ENCODE measurements around the gene AHRR.
"Not testable (repeated sequence)": the region's sequence is repeated elsewhere in the genome, so short reads cannot be mapped to it uniquely, and the experiment has no call there.

The AHRR gene

DNA sequence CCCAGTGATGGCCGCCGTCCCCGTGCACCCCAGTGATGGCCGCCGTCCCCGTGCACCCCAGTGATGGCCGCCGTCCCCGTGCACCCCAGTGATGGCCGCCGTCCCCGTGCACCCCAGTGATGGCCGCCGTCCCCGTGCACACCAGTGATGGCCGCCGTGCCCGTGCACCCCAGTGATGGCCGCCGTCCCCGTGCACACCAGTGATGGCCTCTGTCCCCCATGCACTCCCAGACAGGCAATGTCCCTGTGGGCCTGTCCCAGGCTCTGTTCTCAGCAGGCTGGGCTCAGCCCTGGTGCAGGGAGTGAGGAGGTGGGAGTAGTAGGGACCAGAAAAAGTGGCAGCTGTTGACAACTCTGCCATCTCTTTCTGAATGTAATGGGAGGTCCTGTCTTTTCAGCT is 11.7 kb upstream of the AHRR start:
- H3K27me3 ChIP-seq (ENCODE audit: low read depth); H3K4me3 ChIP-seq; DNase-seq (ENCODE audit: low spot score in 2 of 2); H3K9me3 ChIP-seq; H3K4me1 ChIP-seq: not testable (repeated sequence)
- in situ Hi-C loops (cut with MboI; ENCODE audit: low sequenced_read_pairs): loop anchor here (5.0 kb wide), 1 partner anchor 127 kb away; no protein-coding TSS in a partner anchor
- peaks cover 24% of the 10 kb centered on the region for H3K36me3 ChIP-seq (replicated peaks)

DNA sequence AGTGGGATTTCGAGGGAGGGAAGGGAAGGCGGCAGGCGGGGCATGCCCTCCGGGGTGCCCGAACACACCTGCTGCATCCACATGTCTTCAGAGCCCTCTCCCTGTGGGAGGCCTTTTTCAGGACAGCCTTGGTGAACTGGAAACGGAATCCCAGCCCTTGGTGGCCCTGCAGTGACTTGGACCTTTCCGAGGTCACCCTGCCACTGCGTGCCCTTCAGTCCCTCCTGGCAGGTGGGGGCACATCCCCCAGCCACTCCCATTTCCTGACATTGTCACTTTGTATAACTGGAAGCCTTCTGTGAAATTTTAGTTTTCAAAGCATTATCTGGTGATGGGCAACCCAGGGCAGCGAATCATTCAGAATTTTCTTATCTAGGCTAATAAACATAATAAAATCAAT is 11.0 kb upstream of the AHRR start:
- Histone ChIP-seq H3K9me3 (no peaks in the 10 kb centered on the region), H3K27me3 (ENCODE audit: low read depth) (no peaks in the 10 kb centered on the region), H3K4me3 (no peak overlapping the region), H3K4me1 (no peaks in the 10 kb centered on the region), H3K36me3 (replicated peaks) (peaks cover 25% of the 10 kb centered on the region)
- in situ Hi-C loops (cut with MboI; ENCODE audit: low sequenced_read_pairs): loop anchor here (5.0 kb wide), 1 partner anchor 127 kb away; no protein-coding TSS in a partner anchor
- no peak for DNase-seq (ENCODE audit: low spot score in 2 of 2)

DNA sequence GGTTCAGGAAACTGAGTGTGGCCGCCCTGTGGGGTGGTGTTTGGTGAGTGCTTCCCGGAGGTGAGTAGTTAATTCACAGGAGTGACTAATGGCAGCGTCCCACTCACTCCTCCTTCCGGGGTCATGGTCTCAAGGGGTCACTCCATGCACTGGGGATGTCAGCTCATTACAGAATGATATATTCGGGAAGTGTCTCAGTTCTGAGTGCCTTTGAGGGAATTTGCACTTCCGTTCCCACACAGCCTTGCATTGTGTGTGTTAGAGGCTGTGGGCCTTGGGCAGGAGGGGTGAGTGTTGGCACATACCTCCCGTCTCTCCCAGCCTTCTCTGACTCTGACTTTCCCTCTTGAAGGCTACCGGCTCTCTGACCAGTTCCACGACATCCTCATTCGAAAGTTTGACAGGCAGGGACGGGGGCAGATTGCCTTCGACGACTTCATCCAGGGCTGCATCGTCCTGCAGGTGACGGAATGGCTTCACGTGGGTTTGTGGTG is 10.5 kb upstream of the AHRR start:
- H3K4me1 ChIP-seq: no peaks in the 10 kb centered on the region
- in situ Hi-C loops (cut with MboI; ENCODE audit: low sequenced_read_pairs): loop anchor here (5.0 kb wide), 1 partner anchor 126 kb away; no protein-coding TSS in a partner anchor
- DNase-seq (ENCODE audit: low spot score in 2 of 2): no peak
- no peak overlapping the region for H3K4me3 ChIP-seq
- no peaks in the 10 kb centered on the region for H3K27me3 ChIP-seq (ENCODE audit: low read depth)
- H3K36me3 ChIP-seq (replicated peaks): peaks cover 22% of the 10 kb centered on the region
- no peaks in the 10 kb centered on the region for H3K9me3 ChIP-seq

DNA sequence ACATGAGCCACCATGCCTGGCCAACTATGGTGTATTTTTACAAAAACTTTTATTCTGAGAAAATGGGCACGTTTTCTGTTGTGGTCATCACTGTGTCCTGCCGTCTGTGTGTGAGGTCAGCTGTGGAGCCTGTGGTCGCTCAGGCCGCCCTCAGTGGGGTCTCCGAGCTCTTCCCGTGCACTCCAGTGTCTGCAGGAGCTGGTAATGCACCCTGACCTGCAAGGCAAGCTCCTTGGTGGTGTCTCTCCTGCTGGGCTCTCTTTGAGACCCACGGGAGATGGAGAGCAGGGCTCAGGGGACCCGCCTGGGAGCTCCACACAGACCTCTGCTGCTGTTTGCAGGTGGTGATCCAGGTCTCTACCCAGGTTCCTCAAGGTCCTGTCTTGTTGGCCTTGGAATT is 9.6 kb upstream of the AHRR start:
- in situ Hi-C loops (cut with MboI; ENCODE audit: low sequenced_read_pairs): loop anchor here (5.0 kb wide), 1 partner anchor 125 kb away; no protein-coding TSS in a partner anchor
- H3K4me3 ChIP-seq: no peak overlapping the region
- H3K9me3 ChIP-seq: no peaks in the 10 kb centered on the region
- DNase-seq (ENCODE audit: low spot score in 2 of 2): no peak
- peaks cover 17% of the 10 kb centered on the region for H3K36me3 ChIP-seq (replicated peaks)
- no peaks in the 10 kb centered on the region for H3K27me3 ChIP-seq (ENCODE audit: low read depth)
- no peaks in the 10 kb centered on the region for H3K4me1 ChIP-seq

DNA sequence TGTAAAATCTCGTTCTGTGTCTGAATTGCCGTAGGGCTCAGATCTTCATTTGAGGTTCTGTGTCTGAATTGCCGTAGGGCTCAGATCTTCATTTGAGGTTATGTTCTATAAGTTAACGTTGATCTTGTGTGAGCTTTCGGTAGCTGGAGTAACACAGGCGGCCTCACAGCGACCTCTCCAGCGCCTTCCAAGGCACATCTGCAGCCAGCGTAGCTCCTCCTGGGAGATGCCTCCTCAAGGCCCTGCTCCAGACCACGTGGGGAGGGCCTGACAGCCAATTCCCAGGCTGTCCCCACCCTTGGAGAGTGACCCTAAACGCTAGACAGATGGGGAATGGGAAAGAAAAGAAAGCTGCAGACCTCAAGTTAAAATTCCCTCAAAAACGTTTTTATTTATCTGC is 8.7 kb upstream of the AHRR start:
- H3K9me3 ChIP-seq: no peaks in the 10 kb centered on the region
- no peaks in the 10 kb centered on the region for H3K4me1 ChIP-seq
- H3K36me3 ChIP-seq (replicated peaks): peaks cover 17% of the 10 kb centered on the region
- in situ Hi-C loops (cut with MboI; ENCODE audit: low sequenced_read_pairs): loop anchor here (5.0 kb wide), 1 partner anchor 124 kb away; no protein-coding TSS in a partner anchor
- DNase-seq (ENCODE audit: low spot score in 2 of 2): no peak
- no peaks in the 10 kb centered on the region for H3K27me3 ChIP-seq (ENCODE audit: low read depth)
- no peak overlapping the region for H3K4me3 ChIP-seq

DNA sequence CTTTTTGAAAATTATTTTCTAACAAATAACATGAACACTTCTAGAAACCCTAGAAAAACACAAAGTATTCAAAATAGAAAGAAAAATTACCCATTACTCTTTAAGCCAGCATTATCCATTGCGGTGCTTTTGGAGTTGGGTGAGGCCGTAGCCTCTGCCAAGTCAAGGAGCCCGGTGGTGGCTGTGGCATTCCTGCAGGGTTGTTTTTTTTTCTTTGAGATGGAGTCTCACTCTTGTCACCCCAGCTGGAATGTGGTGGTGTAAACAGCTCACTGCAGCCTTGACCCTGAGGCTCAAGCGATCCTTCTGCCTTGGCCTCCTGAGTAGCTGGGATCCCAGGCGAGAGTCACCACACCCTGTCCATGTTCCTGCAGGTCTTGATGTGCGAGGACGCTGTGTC is 8.2 kb upstream of the AHRR start:
- Histone ChIP-seq H3K4me3 (no peak overlapping the region), H3K4me1 (no peaks in the 10 kb centered on the region), H3K9me3 (no peaks in the 10 kb centered on the region), H3K36me3 (replicated peaks) (peaks cover 17% of the 10 kb centered on the region), H3K27me3 (ENCODE audit: low read depth) (no peaks in the 10 kb centered on the region)
- in situ Hi-C loops (cut with MboI; ENCODE audit: low sequenced_read_pairs): loop anchor here (5.0 kb wide), 1 partner anchor 124 kb away; no protein-coding TSS in a partner anchor
- no peak for DNase-seq (ENCODE audit: low spot score in 2 of 2)

DNA sequence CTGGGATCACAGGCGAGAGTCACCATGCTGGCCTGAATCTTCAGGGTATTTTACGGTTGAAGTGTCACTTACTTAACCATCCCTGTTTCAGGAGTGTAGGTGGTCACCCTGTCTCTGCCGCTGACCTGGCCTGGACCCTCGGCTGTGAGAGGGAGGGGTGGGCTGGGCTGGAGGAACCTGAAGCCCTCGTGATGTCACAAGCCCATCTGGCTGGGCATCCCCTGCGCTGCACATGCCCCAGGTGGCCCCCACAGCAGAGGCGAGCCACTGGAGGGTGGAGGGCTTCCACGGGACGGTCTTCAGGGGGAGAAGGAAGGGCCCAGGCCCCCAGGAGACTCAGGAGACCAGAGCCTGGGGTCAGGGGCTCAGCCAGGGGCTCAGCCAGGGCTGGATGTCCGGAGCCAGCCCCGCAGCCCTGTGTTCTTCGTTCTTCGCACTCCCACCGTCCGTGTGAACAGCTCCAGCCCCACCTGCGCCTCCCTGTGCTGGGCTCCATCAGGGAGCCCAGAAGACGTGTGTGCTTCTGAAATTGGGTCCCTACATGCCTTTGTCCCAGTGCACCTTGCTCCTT is 7.6 kb upstream of the AHRR start:
- H3K27me3 ChIP-seq (ENCODE audit: low read depth): no peaks in the 10 kb centered on the region; the same call in 1 of the 2 replicates
- no peak overlapping the region for H3K4me3 ChIP-seq
- no peaks in the 10 kb centered on the region for H3K4me1 ChIP-seq
- H3K9me3 ChIP-seq: no peaks in the 10 kb centered on the region
- H3K36me3 ChIP-seq (replicated peaks): peaks cover 12% of the 10 kb centered on the region
- in situ Hi-C loops (cut with MboI; ENCODE audit: low sequenced_read_pairs): loop anchor here (5.0 kb wide), 1 partner anchor 123 kb away; no protein-coding TSS in a partner anchor
- DNase-seq (ENCODE audit: low spot score in 2 of 2): no peak

DNA sequence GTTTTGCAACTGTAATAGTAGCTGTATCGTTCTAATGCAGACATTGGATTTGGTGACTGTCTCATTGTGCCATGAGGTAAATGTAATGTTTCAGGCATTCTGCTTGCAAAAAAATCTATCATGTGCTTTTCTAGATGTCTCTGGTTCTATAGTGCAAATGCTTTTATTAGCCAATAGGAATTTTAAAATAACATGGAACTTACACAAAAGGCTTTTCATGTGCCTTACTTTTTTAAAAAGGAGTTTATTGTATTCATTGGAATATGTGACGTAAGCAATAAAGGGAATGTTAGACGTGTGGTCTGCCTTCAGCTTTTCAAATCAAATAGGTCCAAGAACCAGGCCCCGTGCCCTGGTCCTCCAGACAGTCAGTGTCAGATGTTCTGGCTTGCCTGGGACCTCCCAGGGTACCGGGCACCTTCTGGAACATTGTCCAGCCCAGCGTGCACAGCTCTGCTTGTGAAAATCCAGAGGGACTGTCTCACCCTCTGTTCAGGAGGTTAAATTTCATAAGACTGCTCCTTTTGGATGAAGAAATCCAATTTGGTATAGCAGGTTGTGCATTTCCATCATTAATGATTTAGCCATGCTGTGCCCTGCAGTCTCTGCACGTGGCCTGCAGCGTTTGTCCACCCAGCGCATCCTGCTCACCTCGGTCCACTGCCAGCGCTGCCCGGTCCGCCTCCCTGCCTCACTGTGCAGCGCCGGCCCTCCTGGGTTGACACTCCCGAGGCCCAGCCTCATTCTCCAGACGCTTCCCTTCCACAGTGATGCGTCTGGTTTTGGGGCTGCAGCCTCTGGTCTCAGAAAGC is 6.6 kb upstream of the AHRR start:
- Histone ChIP-seq H3K27me3 (ENCODE audit: low read depth) (peaks cover 7% of the 10 kb centered on the region), H3K4me3 (no peak overlapping the region), H3K4me1 (no peaks in the 10 kb centered on the region), H3K36me3 (replicated peaks) (peaks cover 12% of the 10 kb centered on the region), H3K9me3 (no peaks in the 10 kb centered on the region)
- in situ Hi-C loops (cut with MboI; ENCODE audit: low sequenced_read_pairs): loop anchor here (5.0 kb wide), 1 partner anchor 122 kb away; no protein-coding TSS in a partner anchor
- DNase-seq (ENCODE audit: low spot score in 2 of 2): no peak

DNA sequence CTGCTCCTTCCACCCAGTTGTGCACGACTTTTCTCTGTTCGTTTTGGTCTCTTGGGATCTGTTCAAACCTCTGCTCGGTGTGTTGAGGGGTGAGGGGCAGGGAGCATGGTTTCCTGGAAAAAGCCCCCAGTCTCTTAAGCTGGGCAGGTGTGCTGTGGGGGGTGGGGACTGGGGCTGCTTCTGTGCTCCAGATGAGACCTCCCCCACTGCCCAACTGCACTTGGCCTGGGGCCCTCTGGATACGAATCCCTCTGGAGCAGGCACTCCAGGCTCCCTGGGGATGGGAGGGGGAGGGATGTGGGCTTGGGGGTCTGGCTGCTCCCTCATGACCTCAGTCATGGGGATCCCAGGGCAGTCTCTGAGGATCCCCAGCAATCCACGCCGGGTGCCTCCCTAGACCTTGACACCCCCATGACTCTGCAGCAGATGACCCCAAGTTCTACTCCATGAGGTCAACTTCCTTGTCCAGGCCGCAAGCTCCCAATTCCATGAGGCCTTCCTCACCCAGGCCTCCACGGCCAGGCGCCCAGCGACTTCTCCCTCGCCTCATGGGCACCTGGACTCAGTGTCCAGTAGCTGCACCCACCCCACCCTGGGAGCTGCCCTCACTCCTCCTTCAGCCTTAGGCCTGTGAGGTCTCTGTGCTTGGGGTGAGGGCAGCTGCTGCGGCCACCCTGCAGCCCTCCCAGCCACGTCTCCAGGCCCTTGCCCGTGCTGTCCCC is 5.9 kb upstream of the AHRR start:
- Histone ChIP-seq H3K36me3 (replicated peaks) (peaks cover 12% of the 10 kb centered on the region), H3K9me3 (no peaks in the 10 kb centered on the region), H3K4me3 (no peak overlapping the region), H3K4me1 (no peaks in the 10 kb centered on the region), H3K27me3 (ENCODE audit: low read depth) (peaks cover 13% of the 10 kb centered on the region)
- in situ Hi-C loops (cut with MboI; ENCODE audit: low sequenced_read_pairs): no loop called here
- no peak for DNase-seq (ENCODE audit: low spot score in 2 of 2)

DNA sequence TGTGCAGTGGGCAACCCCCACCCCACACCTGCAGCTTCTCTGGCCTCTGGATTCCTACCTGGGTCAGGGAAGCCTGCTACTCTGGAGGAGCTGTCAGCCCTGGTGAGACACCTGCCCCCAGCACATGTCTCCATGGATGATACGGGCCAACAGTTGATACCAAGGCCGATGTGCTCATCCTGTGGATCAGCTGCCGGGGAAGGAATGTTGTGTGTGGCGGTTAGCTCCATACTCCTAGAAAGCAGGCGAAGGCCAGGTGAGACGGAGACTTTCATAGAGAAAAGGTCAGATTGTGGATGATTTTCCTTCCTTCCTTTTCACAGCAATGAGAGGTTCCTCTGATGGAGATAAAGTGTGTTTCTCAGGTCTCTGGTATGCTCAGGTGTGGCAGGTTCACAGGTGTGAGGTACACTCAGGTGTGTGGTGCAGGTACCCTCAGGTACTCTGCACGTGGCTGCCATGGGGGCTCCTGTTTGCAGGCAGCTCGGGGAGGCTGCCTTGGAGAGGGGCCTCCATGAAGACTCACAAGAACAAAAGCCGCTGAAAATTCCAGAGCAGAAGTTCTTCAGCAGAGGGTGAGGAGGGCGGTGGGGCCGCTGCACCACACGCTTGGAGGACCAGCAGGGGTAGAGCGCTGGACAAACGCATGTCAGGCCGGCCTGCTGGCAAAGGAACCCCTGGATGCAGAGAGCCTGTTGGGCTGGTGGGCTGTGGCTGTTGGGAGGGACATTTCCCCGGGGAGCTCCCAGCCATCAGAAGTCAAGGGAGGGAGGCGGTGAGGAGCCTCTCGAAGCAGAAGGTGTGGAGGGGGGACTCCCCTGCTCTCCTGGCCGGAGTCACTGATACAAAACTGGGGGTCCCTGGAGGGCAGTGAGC is 5.1 kb upstream of the AHRR start:
- peaks cover 12% of the 10 kb centered on the region for H3K36me3 ChIP-seq (replicated peaks)
- no peak for DNase-seq (ENCODE audit: low spot score in 2 of 2)
- no peaks in the 10 kb centered on the region for H3K4me1 ChIP-seq
- in situ Hi-C loops (cut with MboI; ENCODE audit: low sequenced_read_pairs): no loop called here
- peaks cover 20% of the 10 kb centered on the region for H3K27me3 ChIP-seq (ENCODE audit: low read depth)
- no peak overlapping the region for H3K4me3 ChIP-seq
- no peaks in the 10 kb centered on the region for H3K9me3 ChIP-seq

DNA sequence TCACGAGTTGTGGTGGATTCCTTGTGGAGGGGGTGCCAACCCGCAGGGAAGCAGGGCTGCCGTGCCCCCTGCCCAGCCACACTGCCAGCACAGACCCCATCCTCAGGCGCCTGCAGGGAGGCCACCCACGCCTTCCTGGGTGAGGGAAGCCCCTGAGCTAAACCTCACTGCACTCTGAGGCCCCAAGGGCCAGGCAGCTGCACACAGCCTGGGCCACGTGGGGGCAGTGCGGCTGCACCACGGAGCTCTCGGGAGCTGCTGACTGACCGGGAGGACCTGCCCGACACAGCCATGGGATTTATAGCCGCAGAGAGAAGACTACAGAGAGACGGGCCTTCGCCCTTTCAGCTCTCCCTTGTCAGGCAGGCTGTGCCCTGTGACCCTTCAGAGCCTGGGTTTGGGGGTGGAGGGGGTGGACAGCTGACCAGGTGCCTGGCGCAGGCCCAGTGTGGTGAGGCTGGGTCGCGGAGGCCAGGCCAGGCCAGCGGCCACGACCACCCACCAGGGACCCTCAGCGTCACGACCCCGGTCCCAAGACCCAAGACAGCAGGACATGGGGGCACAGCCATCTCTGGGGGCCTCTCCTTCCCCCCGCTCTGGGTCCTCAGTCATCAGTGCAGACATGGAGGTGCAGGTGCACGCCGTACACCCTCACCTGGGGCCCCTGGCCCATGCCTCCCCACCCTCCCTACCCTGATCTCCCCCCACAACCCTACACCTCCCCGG is 4.3 kb upstream of the AHRR start:
- H3K4me3 ChIP-seq: no peak overlapping the region
- in situ Hi-C loops (cut with MboI; ENCODE audit: low sequenced_read_pairs): no loop called here
- H3K27me3 ChIP-seq (ENCODE audit: low read depth): peaks cover 20% of the 10 kb centered on the region
- no peaks in the 10 kb centered on the region for H3K9me3 ChIP-seq
- DNase-seq (ENCODE audit: low spot score in 2 of 2): peak; percentile 48 to 79
- H3K4me1 ChIP-seq: no peaks in the 10 kb centered on the region
- H3K36me3 ChIP-seq (replicated peaks): peaks cover 12% of the 10 kb centered on the region

DNA sequence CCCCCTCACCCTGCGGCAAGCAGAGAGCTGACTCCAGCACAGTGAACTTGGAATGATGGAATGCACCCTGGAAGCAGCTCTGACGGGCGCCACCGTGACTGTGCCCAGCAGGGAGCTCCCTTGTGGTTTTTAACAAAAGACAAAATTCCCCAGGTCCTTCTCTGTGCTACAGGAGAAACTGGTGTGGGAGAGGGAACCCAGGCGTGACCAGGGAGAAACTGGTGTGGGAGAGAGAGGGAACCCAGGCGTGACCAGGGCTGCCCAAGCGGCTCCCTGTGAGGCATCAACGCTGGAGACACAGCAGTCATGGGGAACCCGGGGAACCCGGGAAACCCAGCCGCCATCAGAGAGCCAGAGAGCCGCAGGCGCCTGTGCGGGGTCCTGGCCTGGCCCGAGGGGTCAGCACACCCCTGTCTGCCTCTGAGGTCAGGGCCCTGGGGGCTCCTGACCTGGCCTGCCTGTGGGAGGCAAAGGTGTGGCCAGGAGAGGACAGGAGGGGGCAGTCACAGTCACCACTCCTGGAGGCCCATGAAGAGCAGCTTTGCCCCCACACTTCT is 3.1 kb upstream of the AHRR start:
- peaks cover 12% of the 10 kb centered on the region for H3K36me3 ChIP-seq (replicated peaks)
- DNase-seq (ENCODE audit: low spot score in 2 of 2): no peak
- H3K9me3 ChIP-seq: no peaks in the 10 kb centered on the region
- in situ Hi-C loops (cut with MboI; ENCODE audit: low sequenced_read_pairs): no loop called here
- H3K4me1 ChIP-seq: no peaks in the 10 kb centered on the region
- H3K4me3 ChIP-seq: no peak overlapping the region
- peaks cover 20% of the 10 kb centered on the region for H3K27me3 ChIP-seq (ENCODE audit: low read depth)

All from HAP-1 (cell line).